DMS 273 treated with DMSO at 0.1 percent for 48 hours (cell line): ENCODE results near the gene VTCN1.
A peak's percentile ranks its signal among the peaks of the same experiment; 100 is the strongest.
"Not testable (repeated sequence)": the region's sequence is repeated elsewhere in the genome, so short reads cannot be mapped to it uniquely, and the experiment has no call there.

Experiments
- DNase-seq: peaks from one replicate; lab custom pipeline; 2025; lab: John Stamatoyannopoulos, UW

VTCN1 gene

DNA sequence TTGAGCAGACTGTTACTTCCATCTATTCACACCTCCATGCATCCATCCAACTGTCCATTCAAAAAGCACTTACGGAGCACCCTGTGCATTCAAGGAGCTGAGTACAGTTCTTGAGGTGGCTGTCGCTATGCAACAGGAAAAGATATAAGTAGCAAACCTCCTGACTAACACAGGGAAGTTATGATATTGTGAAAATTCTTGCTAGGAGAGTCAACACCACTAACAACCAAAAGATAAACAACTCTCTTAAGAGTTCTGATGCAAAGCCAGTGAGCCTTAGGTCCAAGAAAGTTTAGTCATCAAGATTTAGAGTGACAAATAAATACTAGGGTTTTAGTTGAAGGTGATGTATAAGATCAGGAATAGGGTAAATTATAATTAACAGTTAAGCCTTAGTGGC is 44.7 kb downstream of the VTCN1 start:
- no peak for DNase-seq

DNA sequence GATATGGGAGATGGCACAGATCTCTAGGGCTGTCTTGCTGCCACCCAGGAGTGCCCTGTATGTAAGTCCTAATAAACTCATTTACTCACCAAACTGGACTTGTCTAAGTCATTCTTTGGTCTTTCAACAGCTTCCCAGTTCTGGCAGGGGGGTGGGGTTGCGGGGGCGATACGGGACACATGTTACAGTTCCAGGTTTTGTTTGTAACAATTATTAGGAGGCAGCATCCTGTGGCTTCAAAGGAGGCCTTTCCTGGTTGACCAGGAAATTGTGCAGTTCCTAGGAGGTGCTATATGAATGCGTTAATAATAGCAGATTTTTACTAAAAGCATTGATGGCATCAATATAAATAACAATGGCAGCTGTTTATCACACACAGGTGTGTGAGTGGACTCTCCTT is 46.5 kb downstream of the VTCN1 start:
- DNase-seq: no peak

DNA sequence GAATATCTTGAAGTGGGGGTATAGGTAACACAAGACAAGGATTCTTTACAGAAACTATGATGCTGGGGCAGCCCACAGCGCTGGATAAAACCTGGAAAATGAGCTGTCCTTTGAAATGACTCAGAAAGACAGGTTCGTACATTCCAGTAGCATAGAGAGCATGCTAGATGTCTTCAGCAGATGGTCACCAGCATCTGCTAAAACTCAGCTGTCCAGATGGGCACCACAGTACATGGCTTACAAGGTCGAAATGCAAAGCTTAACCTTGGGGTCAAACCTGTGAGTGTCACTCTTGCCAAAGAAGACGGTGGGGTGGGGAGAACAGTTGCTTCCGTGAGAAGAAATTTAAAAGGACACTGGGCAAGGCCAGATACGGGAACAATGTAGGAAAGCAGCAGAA is 47.9 kb downstream of the VTCN1 start:
- peak; percentile 87 for DNase-seq

DNA sequence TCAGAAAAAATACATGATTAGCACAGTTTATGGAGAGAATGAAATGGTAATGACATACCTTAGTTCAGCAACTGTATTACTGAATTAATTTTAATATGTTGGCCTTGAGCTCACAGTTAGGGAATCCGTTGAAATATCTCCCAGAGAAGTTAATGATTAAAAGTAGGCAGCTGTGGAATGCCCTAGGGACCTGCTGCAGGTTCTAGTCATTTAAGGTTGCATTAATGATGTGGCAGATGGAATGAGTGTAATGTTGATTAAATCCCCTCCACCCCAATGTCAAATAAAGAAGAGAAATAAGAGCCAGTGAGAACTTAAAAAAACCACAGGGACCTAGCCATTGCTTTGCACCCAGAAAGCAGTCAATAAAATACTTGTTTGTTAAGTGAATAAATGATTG is 48.8 kb downstream of the VTCN1 start:
- peak; percentile 91 for DNase-seq

DNA sequence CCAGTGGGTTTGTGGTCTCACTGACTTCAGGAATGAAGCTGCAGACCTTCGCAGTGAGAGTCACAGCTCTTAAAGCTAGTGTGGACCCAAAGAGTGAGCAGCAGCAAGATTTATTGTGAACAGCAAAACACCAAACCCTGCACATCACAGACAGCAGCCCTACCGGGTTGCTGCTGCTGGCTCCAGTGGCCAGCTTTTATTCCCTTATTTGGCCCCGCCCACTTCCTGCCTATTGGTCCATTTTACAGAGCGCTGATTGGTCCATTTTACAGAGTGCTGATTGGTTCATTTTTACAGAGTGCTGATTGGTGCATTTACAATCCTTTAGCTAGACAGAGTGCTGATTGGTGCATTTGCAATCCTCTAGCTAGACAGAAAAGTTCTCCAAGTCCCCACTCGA is 59.4 kb downstream of the VTCN1 start:
- not testable (repeated sequence) for DNase-seq

DNA sequence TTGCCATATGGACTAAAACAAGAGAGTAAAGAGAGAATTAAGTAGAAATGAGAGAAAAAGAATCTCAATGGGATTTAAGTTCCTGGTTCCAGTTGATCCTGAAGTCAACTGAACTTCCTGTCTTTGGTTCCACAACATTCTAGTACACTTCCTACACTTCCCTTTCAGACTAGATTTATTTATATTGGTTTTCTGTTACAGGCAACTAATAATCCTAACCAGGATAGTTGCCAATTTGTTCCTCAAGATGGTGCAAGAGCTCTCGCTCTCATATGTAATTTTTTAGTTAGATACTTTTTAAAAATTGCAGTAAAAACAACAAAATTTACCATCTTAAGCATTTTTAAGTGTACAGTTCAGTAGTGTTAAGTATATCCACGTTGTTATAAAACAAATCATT is 60.4 kb downstream of the VTCN1 start:
- no peak for DNase-seq

DNA sequence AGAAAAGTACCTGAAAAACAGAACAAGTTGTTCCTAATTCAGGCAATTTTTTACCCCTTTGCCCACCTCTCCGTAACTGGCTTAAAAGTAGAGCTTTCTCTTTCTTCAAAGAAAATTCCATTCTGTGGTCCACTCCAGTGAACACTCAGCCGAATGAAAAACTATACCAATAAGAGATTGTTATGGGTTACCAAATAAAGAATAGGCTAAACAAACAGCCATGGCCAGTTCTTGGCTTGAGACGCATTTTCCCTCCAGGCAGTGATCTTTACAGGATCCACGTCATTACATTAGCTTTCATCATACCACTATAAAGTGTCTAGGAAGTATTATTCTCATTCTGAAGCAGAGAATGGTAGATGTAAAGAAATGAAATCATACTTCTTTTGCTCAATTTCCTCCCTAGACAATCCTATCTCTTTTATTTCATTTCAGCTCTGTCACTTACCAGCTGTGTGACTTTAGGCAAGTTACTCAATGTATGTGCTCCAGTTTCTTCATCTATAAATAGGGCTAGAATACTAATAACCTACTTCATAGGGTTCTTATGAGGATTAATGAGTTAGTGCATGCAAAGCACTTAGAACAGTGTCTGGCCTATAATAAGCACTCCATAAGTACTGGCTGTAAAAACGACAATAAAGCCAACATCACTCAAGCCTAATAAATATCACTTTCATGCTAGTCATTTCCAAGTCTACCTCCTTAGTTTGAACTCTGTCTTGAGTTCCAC is 62.7 kb downstream of the VTCN1 start:
- no peak for DNase-seq

DNA sequence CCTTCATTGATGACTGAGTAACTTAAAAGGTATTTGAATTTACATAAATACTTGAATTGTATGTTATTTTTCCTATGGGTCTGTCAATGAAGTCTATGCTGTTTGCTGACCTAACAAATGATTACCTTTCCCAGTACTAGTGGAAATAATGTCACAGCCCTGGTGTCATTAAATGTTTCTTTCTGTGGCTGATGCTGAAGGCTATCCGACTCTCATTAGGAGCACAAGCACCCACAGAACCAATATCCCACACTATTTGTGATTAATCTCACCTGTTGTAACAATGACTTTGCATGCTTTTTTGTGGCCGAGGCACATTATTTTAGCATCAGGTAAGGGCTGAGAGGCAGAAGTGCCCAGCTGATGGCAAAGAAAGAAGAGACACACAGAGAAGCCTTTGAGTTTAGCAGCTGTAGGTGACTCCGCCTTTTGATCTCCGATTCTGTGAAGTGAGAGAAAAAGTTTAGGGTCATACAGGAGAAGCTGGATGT is 63.3 kb downstream of the VTCN1 start:
- no peak for DNase-seq

DNA sequence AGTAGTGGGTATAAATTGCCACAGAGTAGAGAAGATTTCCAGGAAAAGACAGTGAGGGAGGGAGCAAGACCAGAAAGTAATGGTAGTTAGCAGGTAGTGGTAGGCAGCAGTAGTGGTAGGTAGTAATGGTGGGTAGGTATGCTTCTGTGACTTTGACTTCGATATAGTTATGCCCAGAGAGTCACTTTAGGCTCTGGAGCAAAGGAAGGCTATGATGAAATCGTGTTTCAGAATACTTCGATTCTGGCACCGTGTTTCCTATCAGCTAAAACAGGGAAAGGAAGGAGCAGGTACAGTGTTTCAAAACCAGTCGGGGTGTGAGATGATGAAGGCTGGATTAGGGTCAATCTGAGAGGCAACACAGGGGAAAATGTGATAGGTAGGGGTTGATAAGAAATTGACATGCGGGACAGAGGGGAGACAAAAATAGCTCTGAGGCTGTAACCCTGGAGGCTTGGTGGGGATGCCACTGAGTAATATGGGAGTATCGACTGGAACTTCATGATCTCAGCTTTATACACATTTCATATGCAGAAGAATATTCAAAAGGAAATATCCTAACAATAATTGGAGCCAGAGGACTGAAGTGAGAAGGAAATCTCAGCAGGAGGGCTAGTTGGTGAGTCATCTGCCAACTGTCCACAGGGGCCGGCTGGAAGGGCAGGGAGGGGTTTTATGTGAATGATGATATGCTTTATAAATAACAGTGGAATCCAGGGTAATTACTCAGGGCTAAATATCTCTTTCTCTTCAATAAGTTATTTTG is 64.0 kb downstream of the VTCN1 start:
- peak; percentile 28 for DNase-seq

DNA sequence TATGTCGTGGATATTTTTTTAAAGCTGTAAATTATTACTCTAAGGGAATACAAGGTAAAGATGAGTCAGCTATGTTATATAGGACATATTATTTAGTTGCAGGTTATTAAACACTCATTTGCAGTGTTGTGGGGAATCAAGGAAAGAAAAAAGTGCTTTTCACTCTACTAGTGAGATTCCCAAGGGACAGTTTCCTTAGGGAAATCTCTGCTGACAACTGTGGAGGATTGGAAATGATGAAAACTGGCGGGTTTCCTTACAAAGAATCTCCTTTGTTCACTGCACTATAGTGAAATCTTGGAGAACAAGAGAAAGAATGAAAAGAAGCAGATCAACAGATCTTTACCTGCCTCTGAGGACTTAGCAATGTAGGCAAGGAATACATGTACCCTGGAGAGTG is 64.7 kb downstream of the VTCN1 start:
- no peak for DNase-seq

DNA sequence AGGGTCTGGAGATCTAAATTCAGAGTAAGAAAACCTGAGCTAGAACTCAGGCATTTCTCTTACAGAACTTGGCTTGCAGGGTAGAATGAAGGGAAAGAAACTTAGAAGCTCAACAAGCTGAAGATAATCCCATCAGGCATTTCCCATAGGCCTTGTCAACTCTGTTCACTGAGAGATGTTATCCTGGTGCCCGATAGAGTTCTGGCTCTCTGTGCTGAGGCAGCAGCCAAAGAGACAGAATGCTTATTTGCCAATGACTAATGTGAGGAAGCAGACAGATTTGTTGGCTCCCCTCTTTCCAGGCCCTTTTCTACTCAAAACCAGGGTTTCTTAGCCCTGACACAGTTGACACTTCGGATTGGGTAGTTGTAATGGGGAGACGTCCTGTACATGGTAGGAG is 66.9 kb downstream of the VTCN1 start:
- no peak for DNase-seq

DNA sequence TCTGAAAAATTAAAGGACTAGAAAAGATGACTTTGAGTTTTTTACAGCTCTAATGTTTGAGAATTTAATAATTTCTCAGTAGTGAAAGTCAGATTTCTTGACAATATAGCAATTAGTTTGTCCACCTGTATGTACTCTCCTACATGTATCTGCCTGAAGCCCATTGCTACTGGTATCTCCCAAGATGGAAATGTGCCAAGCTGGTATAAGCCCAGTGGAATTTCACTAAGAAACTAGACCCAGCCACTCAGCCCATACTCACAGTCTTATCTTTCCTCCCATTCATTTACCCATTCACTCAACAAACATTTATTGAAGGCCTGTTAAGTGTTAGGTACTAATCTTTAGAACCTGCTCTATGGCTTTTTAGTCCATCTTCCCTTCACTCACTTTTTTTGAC is 67.6 kb downstream of the VTCN1 start:
- no peak for DNase-seq

DNA sequence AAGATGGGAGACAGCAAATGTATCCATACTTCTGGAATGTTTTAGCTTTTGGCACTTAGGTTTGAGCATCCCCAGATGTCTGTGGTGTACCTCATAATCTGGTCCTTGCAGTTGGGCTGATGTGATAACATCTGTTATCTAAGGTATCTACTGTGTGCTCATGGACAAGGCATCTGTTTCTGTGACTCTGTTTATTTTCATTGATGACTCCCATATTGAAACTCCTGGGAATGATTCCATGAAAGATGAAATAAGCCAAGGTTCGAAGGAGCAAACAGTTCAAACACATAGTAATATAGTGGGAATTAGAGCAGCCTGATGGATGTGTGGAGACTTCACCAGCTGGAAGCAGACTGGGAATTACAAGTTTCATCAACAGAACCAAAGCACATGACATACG is 68.5 kb downstream of the VTCN1 start:
- no peak for DNase-seq

DNA sequence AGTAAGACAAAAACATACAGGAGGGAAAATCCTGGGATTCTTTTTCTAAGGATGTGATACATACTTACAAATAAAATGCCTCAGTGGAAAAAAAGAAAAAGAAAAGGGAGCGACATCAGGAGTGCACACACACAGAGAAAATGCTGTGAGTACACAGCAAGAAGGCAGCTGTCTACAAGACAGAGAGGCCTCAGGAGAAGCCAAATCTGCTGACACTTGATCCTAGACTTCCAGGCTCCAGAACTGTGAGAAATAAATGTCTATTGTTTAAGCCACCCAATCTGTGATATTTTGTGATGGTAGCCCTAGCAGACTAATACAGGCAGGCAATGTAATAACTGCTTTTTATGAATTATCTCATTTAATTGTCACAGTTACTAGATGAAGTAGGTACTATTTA is 72.2 kb downstream of the VTCN1 start:
- no peak for DNase-seq

DNA sequence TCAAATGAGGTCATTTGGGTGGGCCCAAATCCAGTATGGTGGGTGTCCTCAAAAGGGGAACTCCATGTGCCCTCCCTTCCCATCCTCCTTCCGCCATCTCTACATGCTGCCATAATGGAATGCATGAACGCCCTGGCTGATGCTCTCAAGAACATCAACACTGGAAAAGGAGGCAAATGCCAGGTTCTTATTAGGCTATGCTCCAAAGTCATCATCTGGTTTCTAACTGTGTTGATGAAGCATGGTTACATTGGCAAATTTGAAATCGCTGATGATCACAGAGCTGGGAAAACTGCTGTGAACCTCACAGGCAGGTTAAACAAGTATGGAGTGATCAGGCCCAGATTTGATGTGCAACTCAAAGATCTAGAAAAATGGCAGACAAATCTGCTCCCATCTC is 72.6 kb downstream of the VTCN1 start:
- DNase-seq: no peak

DNA sequence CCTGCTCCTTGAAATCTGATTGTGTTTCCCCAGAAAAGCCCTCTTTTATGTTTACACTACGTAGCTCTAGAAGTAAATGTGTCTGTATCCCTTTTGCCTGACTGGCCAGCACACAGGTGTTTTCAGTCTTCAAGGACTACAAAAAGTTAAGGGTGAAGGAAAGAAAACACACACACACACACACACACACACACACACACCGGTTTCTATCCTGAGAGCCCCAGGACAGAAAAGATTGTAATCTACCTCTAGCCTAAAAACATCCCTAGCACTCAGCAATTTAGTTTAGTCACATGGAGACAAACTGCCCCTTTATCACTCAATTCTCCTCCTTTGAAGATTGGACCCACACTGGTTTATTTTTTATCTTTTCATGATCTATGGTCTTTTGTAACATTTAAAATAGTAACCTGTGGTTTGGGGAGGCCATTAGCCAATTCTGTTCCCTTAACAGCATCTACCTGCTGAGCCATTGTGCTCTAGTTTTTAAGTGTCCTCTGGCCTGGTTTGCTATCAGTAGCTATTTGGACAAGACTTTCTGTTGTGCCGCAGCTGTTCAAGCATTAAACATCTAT is 73.4 kb downstream of the VTCN1 start:
- DNase-seq: no peak

DNA sequence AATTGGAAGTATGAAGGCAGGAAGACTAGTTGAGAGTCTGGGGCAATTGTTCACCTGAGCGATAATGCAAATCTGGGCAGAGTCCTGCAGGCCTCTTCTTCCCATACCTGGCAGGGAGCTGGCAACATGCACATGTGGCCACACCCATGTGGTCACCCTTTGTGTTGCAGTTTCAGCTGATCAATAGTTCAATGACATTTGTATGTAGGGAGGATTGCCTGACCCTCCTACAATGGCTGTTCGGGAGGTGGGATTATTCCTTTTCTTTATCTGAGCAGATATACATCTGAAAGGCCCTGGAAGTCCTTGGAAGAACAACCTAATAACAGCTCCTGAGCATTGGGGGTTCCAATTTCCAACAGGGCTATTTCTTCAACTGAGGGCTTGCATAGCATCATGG is 74.0 kb downstream of the VTCN1 start:
- DNase-seq: no peak

DNA sequence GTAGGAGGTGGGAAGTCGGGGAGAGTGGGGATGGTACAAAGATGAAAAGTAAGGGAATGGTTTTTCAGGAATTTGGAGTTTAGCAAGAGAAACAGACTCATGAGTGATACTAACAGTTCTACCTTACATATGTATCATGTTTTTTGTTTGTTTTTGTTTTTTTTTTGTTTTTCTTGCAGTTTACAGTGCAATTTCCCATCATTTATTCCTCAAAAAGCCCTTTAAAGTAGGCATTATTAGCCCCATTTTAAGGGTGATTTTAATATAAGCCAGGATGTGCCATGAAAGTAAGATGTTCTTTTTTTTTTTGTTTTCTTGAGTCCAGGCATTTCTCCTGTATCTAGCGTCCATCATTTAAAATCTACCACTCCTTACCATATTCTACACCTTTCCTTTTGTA is 75.4 kb downstream of the VTCN1 start:
- DNase-seq: no peak

DNA sequence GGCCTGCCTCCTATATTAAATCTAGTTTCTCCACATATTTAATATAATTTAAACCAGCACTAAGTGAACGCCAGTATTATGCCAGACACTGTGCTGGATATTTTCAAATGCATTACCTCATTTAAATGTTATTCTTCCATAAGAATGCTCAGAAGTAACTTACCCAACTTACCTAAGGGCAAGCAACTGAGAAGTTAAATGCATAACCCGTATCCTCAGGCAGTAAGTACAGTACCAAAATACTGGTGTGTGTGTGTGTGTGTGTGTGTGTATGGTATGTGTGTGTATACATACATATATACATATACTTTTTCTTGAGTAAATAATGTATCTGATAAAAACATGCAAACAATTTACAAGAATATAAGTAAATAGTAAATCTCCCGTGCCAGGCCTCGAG is 80.2 kb downstream of the VTCN1 start:
- no peak for DNase-seq

DNA sequence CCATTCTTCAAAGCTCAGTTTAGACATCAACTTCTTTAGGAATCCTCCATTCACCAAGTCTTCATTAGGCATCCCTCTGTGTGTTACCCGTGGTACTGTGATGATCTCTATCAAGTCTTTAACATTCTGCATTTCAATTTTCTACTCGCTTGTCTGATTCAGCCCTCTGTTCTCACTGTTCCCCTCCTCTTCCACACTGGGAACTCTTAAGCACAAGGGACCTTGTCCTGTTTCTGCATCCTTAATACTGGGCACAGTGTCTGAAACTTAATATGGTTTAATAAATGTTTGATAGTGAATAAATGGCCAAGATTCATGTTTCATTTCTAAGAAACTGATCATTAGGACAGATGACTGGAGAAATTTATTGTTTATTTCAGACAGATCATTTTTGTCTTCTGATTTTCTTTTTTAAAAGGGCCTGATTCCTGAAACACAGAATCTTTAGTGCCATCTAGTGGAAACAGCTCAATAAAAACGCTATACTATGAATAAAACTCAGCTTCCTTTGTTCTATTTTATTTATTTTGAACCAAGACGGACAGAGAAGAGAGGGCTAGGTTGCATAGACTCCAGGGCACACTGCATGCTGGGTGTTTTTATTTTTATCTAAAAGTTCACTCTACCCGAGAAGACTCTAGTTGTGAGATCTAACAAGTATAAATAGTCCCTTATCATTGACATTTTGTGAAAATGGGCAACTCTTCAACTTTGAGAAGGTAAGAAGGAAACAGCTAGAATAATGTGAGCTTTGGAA is 82.2 kb downstream of the VTCN1 start:
- DNase-seq: peak; percentile 16

DNA sequence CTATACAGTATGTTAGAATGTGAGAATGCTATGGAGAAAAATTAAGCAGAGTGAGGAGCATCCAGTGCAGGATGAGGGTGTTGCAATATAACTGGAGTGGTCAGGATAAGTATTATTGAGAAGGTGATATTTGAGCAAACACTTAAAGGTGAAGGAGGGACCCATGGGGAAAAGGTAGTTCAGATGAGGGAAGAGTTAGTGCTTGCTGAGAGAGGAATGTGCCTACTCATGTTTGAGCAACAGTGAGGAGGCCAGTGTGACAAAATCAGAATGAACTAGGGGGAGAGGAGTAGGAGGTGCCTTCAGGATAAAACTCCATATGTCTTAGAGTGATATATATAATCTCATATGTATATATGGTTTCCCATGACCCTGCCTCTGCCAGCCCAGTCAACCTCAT is 82.9 kb downstream of the VTCN1 start:
- DNase-seq: no peak

DNA sequence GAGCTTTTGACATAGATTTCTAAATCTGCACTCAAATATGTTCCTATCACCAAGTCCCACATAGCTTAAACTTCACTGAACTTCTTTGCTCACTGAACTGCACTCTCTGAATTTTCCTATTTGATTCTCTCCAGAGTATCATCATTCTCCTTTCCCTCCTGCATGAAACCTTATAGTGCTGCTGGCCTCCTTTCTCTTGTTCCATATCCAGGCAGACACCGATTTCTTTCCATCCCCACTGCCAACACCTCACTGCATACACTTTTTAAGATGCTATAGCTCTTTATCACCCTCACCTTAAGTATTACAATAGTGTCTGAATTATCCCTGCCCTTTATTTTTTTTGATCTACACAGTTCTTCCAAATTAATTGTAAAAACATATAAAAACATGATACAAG is 86.1 kb downstream of the VTCN1 start:
- no peak for DNase-seq

DNA sequence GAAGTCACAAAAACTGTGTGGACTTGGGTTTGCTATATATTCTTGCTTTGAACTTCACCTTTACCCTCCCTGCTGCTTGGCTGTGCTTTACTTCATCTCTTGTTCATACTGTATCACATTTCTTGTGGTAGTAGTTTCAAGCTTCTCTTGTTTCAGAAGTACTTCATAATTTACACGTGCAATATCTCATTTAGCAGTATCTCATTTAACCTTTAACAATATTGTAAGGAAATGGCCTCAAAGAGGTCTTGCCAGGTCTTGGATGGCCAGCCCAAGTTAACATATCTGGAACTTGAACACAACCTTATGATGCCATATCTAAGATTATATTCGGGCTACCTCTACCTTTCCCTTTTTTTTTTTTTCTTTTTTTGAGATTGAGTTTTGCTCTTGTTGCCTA is 87.5 kb downstream of the VTCN1 start:
- no peak for DNase-seq
